ENCODE data around the gene IYD.
"Not testable (repeated sequence)": the region's sequence is repeated elsewhere in the genome, so short reads cannot be mapped to it uniquely, and the experiment has no call there.

- TF ChIP-seq BHLHE40 (IDR thresholded peaks at IDR 0.05; ENCODE audit: low read length); CTCF (IDR thresholded peaks at IDR 0.05 in 2 of 3, conservative IDR thresholded peaks at IDR 0.05 in 1 of 3; ENCODE audit: insufficient read depth in 2 of 3, low read depth in 1 of 3, low read length in 3 of 3); ZC3H8 (IDR thresholded peaks at IDR 0.05); ZFX (CRISPR knock-in tag; IDR thresholded peaks at IDR 0.05); SAFB2 (IDR thresholded peaks at IDR 0.05; ENCODE audit: borderline replicate concordance, low read depth, low read length, severe bottlenecking); POLR2AphosphoS5 (IDR thresholded peaks at IDR 0.05; ENCODE audit: control insufficient read depth, insufficient read depth, low read depth, low read length); TEAD4 (IDR thresholded peaks at IDR 0.05; ENCODE audit: low read length); TEAD4 (CRISPR knock-in tag; IDR thresholded peaks at IDR 0.05; ENCODE audit: borderline replicate concordance); ZBTB33 (CRISPR knock-in tag; IDR thresholded peaks at IDR 0.05); JUN (IDR thresholded peaks at IDR 0.05; ENCODE audit: borderline replicate concordance, low read depth, low read length); JUN (CRISPR knock-in tag; IDR thresholded peaks at IDR 0.05; ENCODE audit: borderline replicate concordance); EZH2 (IDR thresholded peaks at IDR 0.05; ENCODE audit: borderline replicate concordance, low read depth, low read length); PRPF4 (IDR thresholded peaks at IDR 0.05; ENCODE audit: insufficient read depth, low read depth, low read length, poor library complexity, severe bottlenecking); ZBTB1 (CRISPR knock-in tag; IDR thresholded peaks at IDR 0.05; ENCODE audit: borderline replicate concordance, low read depth): not testable (repeated sequence)
- TF ChIP-seq, protein P1, sequence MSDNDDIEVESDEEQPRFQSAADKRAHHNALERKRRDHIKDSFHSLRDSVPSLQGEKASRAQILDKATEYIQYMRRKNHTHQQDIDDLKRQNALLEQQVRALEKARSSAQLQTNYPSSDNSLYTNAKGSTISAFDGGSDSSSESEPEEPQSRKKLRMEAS (CRISPR knock-in tag; IDR thresholded peaks at IDR 0.05): not testable (repeated sequence)
Measured at GRCh38 chr6:150449055-150449454, 80.2 kb downstream of the IYD start.

Data from K562 (cell line).